C4-2B (cell line): ENCODE results near the gene METTL23.
"Not testable (repeated sequence)": the region's sequence is repeated elsewhere in the genome, so short reads cannot be mapped to it uniquely, and the experiment has no call there.

Source experiments
- H3K27ac ChIP-seq: fragments of 450-650 bp; 2 replicates; pipeline ENCODE4 v1.5.1; 2017
- CTCF ChIP-seq: fragments of 450-650 bp; conservative IDR thresholded peaks from 2 replicates; pipeline ENCODE4 v1.5.1; 2017; ENCODE audit warnings: mild to moderate bottlenecking
- ZFX ChIP-seq: fragments of 450-650 bp; IDR thresholded peaks from 2 replicates; pipeline ENCODE4 v1.6.1; 2017

Gene METTL23

GRCh38 chr17:76696763-76697701 is 29.6 kb upstream of the METTL23 start:
- H3K27ac ChIP-seq, result no peak overlapping the region
- no peak for TF ChIP-seq ZFX
- TF ChIP-seq CTCF, result no peak

- TF ChIP-seq CTCF, result no peak
- TF ChIP-seq ZFX, result no peak
- no peak overlapping the region for H3K27ac ChIP-seq
These were observed 28.8 kb upstream of the METTL23 start for GRCh38 chr17:76697702-76698465.

- not testable (repeated sequence) for H3K27ac ChIP-seq
These were observed 28.1 kb upstream of the METTL23 start for GRCh38 chr17:76698466-76698977.

- TF ChIP-seq ZFX, result no peak
- TF ChIP-seq CTCF, result no peak
- H3K27ac ChIP-seq, result no peak overlapping the region
These were observed 26.4 kb upstream of the METTL23 start for GRCh38 chr17:76700270-76700616.

- TF ChIP-seq CTCF (no peak), ZFX (no peak)
- H3K27ac ChIP-seq, result no peak overlapping the region
These were observed 25.8 kb upstream of the METTL23 start for GRCh38 chr17:76700617-76701470.

- H3K27ac ChIP-seq, result no peak overlapping the region
- TF ChIP-seq CTCF (no peak), ZFX (no peak)
These were observed 25.1 kb upstream of the METTL23 start for GRCh38 chr17:76701471-76701967.

- TF ChIP-seq ZFX (no peak), CTCF (no peak)
- no peak overlapping the region for H3K27ac ChIP-seq
These were observed 24.6 kb upstream of the METTL23 start for GRCh38 chr17:76702076-76702475.
